Lower lobe of right lung (tissue), 2 donors: ENCODE measurements around the gene ASTN1. TPM values are rescaled to one million over a fixed set of nuclear protein-coding genes. Genes with fewer than 3 reads are reported as not detected.

Experiments used
- ATAC-seq, 2 donors: fragments of 200-7000 bp; cut with Tn5 transposase; one replicate each; pipeline ENCODE4 v1.9.1; 2020 to 2022; ENCODE audit warnings: mild to moderate bottlenecking in 2 of 2, moderate library complexity in 2 of 2
- DNase-seq: peaks from one replicate; pipeline ENCODE4 v3.0.0-alpha.2; 2020
- H3K27ac ChIP-seq: fragments of 200-600 bp; one replicate; pipeline ENCODE4 v1.8.0; 2022
- H3K27me3 ChIP-seq: fragments of 200-600 bp; one replicate; pipeline ENCODE4 v1.8.0; 2022; ENCODE audit warnings: low read depth
- H3K36me3 ChIP-seq: fragments of 200-600 bp; one replicate; pipeline ENCODE4 v1.8.0; 2022; ENCODE audit warnings: mild to moderate bottlenecking
- H3K4me1 ChIP-seq: fragments of 200-600 bp; one replicate; pipeline ENCODE4 v1.8.0; 2022
- H3K4me3 ChIP-seq: fragments of 200-600 bp; one replicate; pipeline ENCODE4 v1.8.0; 2022; ENCODE audit warnings: mild to moderate bottlenecking
- H3K9me3 ChIP-seq: fragments of 200-600 bp; one replicate; pipeline ENCODE4 v1.8.0; 2022
- CTCF ChIP-seq: fragments of 200-600 bp; IDR thresholded peaks from one replicate; pipeline ENCODE4 v1.8.0; 2022; ENCODE audit warnings: antibody characterized with exemption, mild to moderate bottlenecking
- intact Hi-C: fragments of 100-400 bp; cut with DNase I; formaldehyde crosslinking; loops from one replicate; pipeline ENCODE4 v1.11.0; 2022
- total RNA-seq: library from RNA; stranded (reverse); fragmentation: NEBNext Ultra II Directional; extraction: Animal tissue kit (Norgen Biotek cat#: 25700); gene quantifications from one replicate; pipeline ENCODE4 v1.2.1, GENCODE V29; 2021
- donor health status: DM: no; HTN: yes; CAD: no; lungs with severe emphysema.

Gene ASTN1
- total RNA-seq, 1 donor from 2014 or later, result 0.41 TPM

GRCh38 chr1:177206831-177207355 lies 42.4 kb upstream of the ASTN1 start:
- no peak overlapping the region for H3K4me3 ChIP-seq
- no peak for DNase-seq
- H3K4me1 ChIP-seq, result no peaks in the 10 kb centered on the region
- intact Hi-C loops, result no loop called here
- H3K36me3 ChIP-seq, result no peaks in the 10 kb centered on the region
- no peak overlapping the region for H3K27ac ChIP-seq
- H3K27me3 ChIP-seq, result no peaks in the 10 kb centered on the region
- H3K9me3 ChIP-seq, result no peaks in the 10 kb centered on the region
- ATAC-seq, result no peak
- no peak for TF ChIP-seq CTCF

GRCh38 chr1:177200290-177200689 lies 35.8 kb upstream of the ASTN1 start:
- TF ChIP-seq CTCF, result no peak
- ATAC-seq, result no peak

GRCh38 chr1:177198243-177198642 lies 33.7 kb upstream of the ASTN1 start:
- no peak for TF ChIP-seq CTCF
- no peak overlapping the region for H3K27ac ChIP-seq
- ATAC-seq (no peak), DNase-seq (no peak)
- intact Hi-C loops, result no loop called here
- no peaks in the 10 kb centered on the region for H3K36me3 ChIP-seq
- no peaks in the 10 kb centered on the region for H3K4me1 ChIP-seq
- H3K4me3 ChIP-seq, result no peak overlapping the region
- no peaks in the 10 kb centered on the region for H3K9me3 ChIP-seq
- no peaks in the 10 kb centered on the region for H3K27me3 ChIP-seq

More at GRCh38 chr1:177200290-177200689, 35.8 kb upstream of the ASTN1 start:
- Histone ChIP-seq H3K4me3 (no peak overlapping the region), H3K36me3 (no peaks in the 10 kb centered on the region), H3K9me3 (no peaks in the 10 kb centered on the region), H3K27me3 (no peaks in the 10 kb centered on the region), H3K27ac (no peak overlapping the region), H3K4me1 (no peaks in the 10 kb centered on the region)
- intact Hi-C loops, result no loop called here
- DNase-seq, result no peak

GRCh38 chr1:177190308-177190970 lies 25.9 kb upstream of the ASTN1 start:
- H3K27ac ChIP-seq, result no peak overlapping the region
- intact Hi-C loops, result no loop called here
- H3K4me1 ChIP-seq, result no peaks in the 10 kb centered on the region
- H3K27me3 ChIP-seq, result no peaks in the 10 kb centered on the region
- no peaks in the 10 kb centered on the region for H3K36me3 ChIP-seq
- no peak overlapping the region for H3K4me3 ChIP-seq
- TF ChIP-seq CTCF, result no peak
- DNase-seq (no peak), ATAC-seq (no peak)
- no peaks in the 10 kb centered on the region for H3K9me3 ChIP-seq

- TF ChIP-seq CTCF, result no peak
- peaks cover 3% of the 10 kb centered on the region for H3K4me1 ChIP-seq
- H3K36me3 ChIP-seq, result no peaks in the 10 kb centered on the region
- H3K9me3 ChIP-seq, result no peaks in the 10 kb centered on the region
- ATAC-seq (no peak), DNase-seq (no peak)
- no peak overlapping the region for H3K4me3 ChIP-seq
- intact Hi-C loops, result no loop called here
- peaks cover 7% of the 10 kb centered on the region for H3K27me3 ChIP-seq
- no peak overlapping the region for H3K27ac ChIP-seq
These were observed 22.1 kb upstream of the ASTN1 start for GRCh38 chr1:177186639-177187038.
